HG02759 (cell line): ENCODE data around the gene PSD2.

ENCODE experiments used
- ATAC-seq: cut with Tn5 transposase; IDR thresholded peaks from one replicate; pipeline ENCODE4 v1.9.1; 2021; ENCODE audit warnings: mild to moderate bottlenecking, moderate library complexity; ENCODE audit not compliant: unreplicated experiment

The PSD2 gene

GRCh38 chr5:139835656-139836055 is 40.0 kb downstream of the PSD2 start:
- no peak for ATAC-seq

- no peak for ATAC-seq
These were observed 41.0 kb downstream of the PSD2 start for GRCh38 chr5:139836469-139837208.

GRCh38 chr5:139837711-139838380 is 42.2 kb downstream of the PSD2 start:
- ATAC-seq, result no peak

- ATAC-seq, result no peak
These were observed 43.0 kb downstream of the PSD2 start for GRCh38 chr5:139838381-139839197.

GRCh38 chr5:139839232-139839815 is 43.7 kb downstream of the PSD2 start:
- no peak for ATAC-seq

- no peak for ATAC-seq
These were observed 44.3 kb downstream of the PSD2 start for GRCh38 chr5:139839918-139840317.

- no peak for ATAC-seq
These were observed 45.9 kb downstream of the PSD2 start for GRCh38 chr5:139841549-139841948.

- ATAC-seq, result no peak
These were observed 46.7 kb downstream of the PSD2 start for GRCh38 chr5:139842321-139842720.

- no peak for ATAC-seq
These were observed 48.4 kb downstream of the PSD2 start for GRCh38 chr5:139843991-139844390.

GRCh38 chr5:139844472-139845145 is 49.0 kb downstream of the PSD2 start:
- ATAC-seq, result peak; percentile 44

- ATAC-seq, result no peak
These were observed 50.5 kb downstream of the PSD2 start for GRCh38 chr5:139845846-139846681.

- no peak for ATAC-seq
These were observed 51.5 kb downstream of the PSD2 start for GRCh38 chr5:139847091-139847490.

GRCh38 chr5:139847790-139848507 is 52.3 kb downstream of the PSD2 start:
- peak; percentile 75 for ATAC-seq

GRCh38 chr5:139848508-139849100 is 53.0 kb downstream of the PSD2 start:
- ATAC-seq, result peak; percentile 18

- no peak for ATAC-seq
These were observed 53.9 kb downstream of the PSD2 start for GRCh38 chr5:139849501-139849900.

- no peak for ATAC-seq
These were observed 54.3 kb downstream of the PSD2 start for GRCh38 chr5:139849942-139850341.

GRCh38 chr5:139850423-139851016 is 54.9 kb downstream of the PSD2 start:
- ATAC-seq, result no peak

- ATAC-seq, result no peak
These were observed 56.0 kb downstream of the PSD2 start for GRCh38 chr5:139851558-139851957.
